Panc1 (cell line): ENCODE data around the gene UAP1L1. TPM values are rescaled to one million over a fixed set of nuclear protein-coding genes. Genes with fewer than 3 reads are reported as not detected.

ENCODE experiments used
- ATAC-seq: fragments of 200-7000 bp; cut with Tn5 transposase; 2 replicates; pipeline ENCODE4 v1.9.1; 2020; ENCODE audit warnings: mild to moderate bottlenecking, moderate library complexity
- BruUV-seq: library from RNA; stranded (reverse); fragments of 400-500 nt; replicated peaks from 2 replicates; lab custom pipeline; 2021; lab: Mats Ljungman, UMichigan
- CTCF ChIA-PET: fragments of 300-600 bp; sonication (Branson Sonifier 250); formaldehyde crosslinking; loops from one replicate; lab custom pipeline; 2022; ENCODE audit warnings: antibody characterized with exemption; lab: Charles Lee
- POLR2A ChIA-PET: fragments of 300-600 bp; sonication (Branson Sonifier 250); formaldehyde crosslinking; loops from one replicate; lab custom pipeline; 2022; ENCODE audit warnings: antibody characterized with exemption; lab: Charles Lee
- DNase-seq: peaks from one replicate; pipeline ENCODE4 v3.0.0-alpha.2; 2010; ENCODE audit warnings: low read depth, low spot score
- H3K27ac ChIP-seq: 2 replicates; pipeline ENCODE4 v1.5.1; 2011; ENCODE audit warnings: mild to moderate bottlenecking, low read length, inconsistent platforms
- H3K27me3 ChIP-seq: fragments of 200-500 bp; sonication (Bioruptor generic); 2 replicates; pipeline ENCODE4 v1.6.0; 2014; ENCODE audit warnings: low read length, inconsistent platforms; ENCODE audit not compliant: control insufficient read depth, insufficient read depth
- H3K36me3 ChIP-seq: fragments of 200-500 bp; sonication (Bioruptor generic); 2 replicates; pipeline ENCODE4 v1.5.1; 2014; ENCODE audit warnings: inconsistent platforms, mild to moderate bottlenecking, low read length, moderate library complexity; ENCODE audit not compliant: control insufficient read depth, insufficient read depth
- H3K4me1 ChIP-seq: 2 replicates; pipeline ENCODE4 v1.5.1; 2011; ENCODE audit warnings: inconsistent platforms, mild to moderate bottlenecking, low read length, moderate library complexity; ENCODE audit not compliant: control insufficient read depth, insufficient read depth
- H3K4me3 ChIP-seq, 2 experiments: 2 replicates each; pipeline ENCODE4 v1.5.1; 2011 to 2012; ENCODE audit warnings: low read depth in 2 of 2, low read length in 2 of 2, mild to moderate bottlenecking in 2 of 2, inconsistent platforms in 1 of 2, moderate library complexity in 1 of 2
- H3K9me3 ChIP-seq: fragments of 200-500 bp; sonication (Bioruptor generic); 2 replicates; pipeline ENCODE4 v1.5.1; 2014; ENCODE audit warnings: low read depth, mild to moderate bottlenecking, inconsistent platforms, low read length, moderate library complexity; ENCODE audit not compliant: control insufficient read depth, insufficient read depth
- POLR2AphosphoS5 ChIP-seq: IDR thresholded peaks from 2 replicates; pipeline ENCODE4 v1.6.1; 2012; ENCODE audit warnings: mild to moderate bottlenecking, low read depth, low read length, moderate library complexity
- REST ChIP-seq, 2 experiments: IDR thresholded peaks; 2 replicates each; pipeline ENCODE4 v1.6.1; 2011 to 2012; ENCODE audit warnings: low read depth in 2 of 2, control low read depth in 1 of 2, low read length in 1 of 2, mild to moderate bottlenecking in 1 of 2, moderate library complexity in 1 of 2; ENCODE audit not compliant: insufficient read depth in 1 of 2
- SIN3A ChIP-seq: IDR thresholded peaks from 2 replicates; pipeline ENCODE4 v1.6.1; 2012; ENCODE audit warnings: low read depth, mild to moderate bottlenecking, low read length, moderate library complexity, borderline replicate concordance; ENCODE audit not compliant: insufficient read depth
- TCF7L2 ChIP-seq: IDR thresholded peaks from 2 replicates; pipeline ENCODE4 v1.6.1; 2011; ENCODE audit warnings: mild to moderate bottlenecking, low read depth, low read length, inconsistent platforms
- in situ Hi-C: cut with HindIII; loops from 2 replicates; pipeline ENCODE4 v1.10.0; 2016; ENCODE audit warnings: low sequenced_read_pairs, low pct_unique_long_range_greater_than_20kb
- intact Hi-C: fragments of 100-400 bp; cut with micrococcal nuclease; formaldehyde crosslinking; loops from one replicate; pipeline ENCODE4 v1.10.0; 2022; ENCODE audit not compliant: unreplicated experiment
- total RNA-seq: library from RNA; stranded (reverse); gene quantifications from one replicate; pipeline ENCODE4 v1.2.1, GENCODE V29; 2021; ENCODE audit not compliant: unreplicated experiment
- TF ChIP-seq, protein P1 (sequence below): fragments of 450-650 bp; IDR thresholded peaks from 2 replicates; pipeline ENCODE4 v1.5.1; 2017; ENCODE audit warnings: mild to moderate bottlenecking

Gene UAP1L1
- total RNA-seq, 1 experiment from 2014 or later, result 23.1 TPM

DNA sequence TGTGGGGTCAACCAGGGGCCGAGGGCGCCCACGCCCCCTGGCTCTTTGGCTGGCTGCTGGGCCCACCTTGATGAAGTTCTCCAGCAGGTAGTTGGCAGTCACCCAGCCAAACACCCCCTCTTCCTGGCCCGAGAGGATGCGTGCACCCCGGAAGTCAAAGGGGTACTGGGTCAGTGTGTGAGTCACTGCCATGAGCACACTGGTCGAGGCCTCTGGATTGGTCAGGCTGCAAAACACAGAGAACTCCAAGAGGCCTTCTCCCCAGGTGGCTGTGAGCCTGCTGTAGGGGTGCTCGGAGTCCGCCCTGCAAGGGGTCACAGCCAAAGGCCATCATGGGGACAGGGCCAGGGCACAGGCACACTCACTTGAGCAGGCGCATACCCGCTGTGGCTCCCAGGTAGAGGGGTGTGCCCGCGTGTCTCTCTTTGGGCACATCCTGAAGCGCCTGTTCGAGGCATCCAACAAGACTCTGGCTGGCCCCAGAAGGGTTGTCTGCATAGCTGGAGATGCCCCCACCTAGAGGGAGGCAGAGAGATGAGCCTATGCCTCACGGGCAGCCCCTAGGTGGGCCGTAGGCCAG lies 26.1 kb upstream of the UAP1L1 start:
- no peaks in the 10 kb centered on the region for H3K36me3 ChIP-seq
- no peak overlapping the region for H3K27ac ChIP-seq
- H3K4me3 ChIP-seq, result no peak overlapping the region
- TF ChIP-seq POLR2AphosphoS5, result no peak
- TF ChIP-seq, protein P1, sequence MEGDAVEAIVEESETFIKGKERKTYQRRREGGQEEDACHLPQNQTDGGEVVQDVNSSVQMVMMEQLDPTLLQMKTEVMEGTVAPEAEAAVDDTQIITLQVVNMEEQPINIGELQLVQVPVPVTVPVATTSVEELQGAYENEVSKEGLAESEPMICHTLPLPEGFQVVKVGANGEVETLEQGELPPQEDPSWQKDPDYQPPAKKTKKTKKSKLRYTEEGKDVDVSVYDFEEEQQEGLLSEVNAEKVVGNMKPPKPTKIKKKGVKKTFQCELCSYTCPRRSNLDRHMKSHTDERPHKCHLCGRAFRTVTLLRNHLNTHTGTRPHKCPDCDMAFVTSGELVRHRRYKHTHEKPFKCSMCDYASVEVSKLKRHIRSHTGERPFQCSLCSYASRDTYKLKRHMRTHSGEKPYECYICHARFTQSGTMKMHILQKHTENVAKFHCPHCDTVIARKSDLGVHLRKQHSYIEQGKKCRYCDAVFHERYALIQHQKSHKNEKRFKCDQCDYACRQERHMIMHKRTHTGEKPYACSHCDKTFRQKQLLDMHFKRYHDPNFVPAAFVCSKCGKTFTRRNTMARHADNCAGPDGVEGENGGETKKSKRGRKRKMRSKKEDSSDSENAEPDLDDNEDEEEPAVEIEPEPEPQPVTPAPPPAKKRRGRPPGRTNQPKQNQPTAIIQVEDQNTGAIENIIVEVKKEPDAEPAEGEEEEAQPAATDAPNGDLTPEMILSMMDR, result no peak
- no peak for TF ChIP-seq TCF7L2
- TF ChIP-seq REST (IDR thresholded peaks at IDR 0.05; ENCODE audit: insufficient read depth in 1 of 2, low read depth in 2 of 2, low read length in 1 of 2), result no peak
- no peak for TF ChIP-seq SIN3A
- no peaks in the 10 kb centered on the region for H3K27me3 ChIP-seq
- no peak for DNase-seq
- no TSS peak for BruUV-seq
- H3K9me3 ChIP-seq, result no peaks in the 10 kb centered on the region
- H3K4me1 ChIP-seq, result peaks cover 2% of the 10 kb centered on the region; the same call in 1 of the 2 replicates
- intact Hi-C loops, result no loop called here
- ChIA-PET POLR2A (no interaction called here), CTCF (no interaction called here)
- no peak for ATAC-seq
- in situ Hi-C loops, result no loop called here

DNA sequence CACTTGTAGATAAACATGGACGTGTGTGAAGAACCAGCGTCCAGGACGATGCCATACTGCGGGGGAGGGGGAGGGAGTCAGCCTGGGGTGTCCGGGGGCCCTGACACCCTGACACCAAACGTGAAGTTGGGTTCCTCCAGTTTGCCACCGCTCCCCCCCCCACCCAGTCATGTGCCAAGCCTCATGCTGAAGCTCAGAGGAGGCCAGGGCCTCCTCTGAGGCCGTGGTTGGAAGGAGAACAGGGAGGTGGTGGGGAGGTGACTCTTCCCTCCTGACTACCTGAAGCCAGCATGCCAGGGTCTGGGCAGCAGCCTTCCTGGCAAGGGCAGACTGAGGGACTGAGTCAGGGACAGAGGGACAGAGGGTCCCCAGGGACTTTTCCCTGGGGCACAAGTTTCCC lies 25.0 kb upstream of the UAP1L1 start:
- no peaks in the 10 kb centered on the region for H3K36me3 ChIP-seq
- ChIA-PET POLR2A (no interaction called here), CTCF (no interaction called here)
- intact Hi-C loops, result no loop called here
- H3K27me3 ChIP-seq, result no peaks in the 10 kb centered on the region
- ATAC-seq (no peak), DNase-seq (no peak)
- TF ChIP-seq, protein P1, result no peak
- TF ChIP-seq REST (IDR thresholded peaks at IDR 0.05; ENCODE audit: insufficient read depth in 1 of 2, low read depth in 2 of 2, low read length in 1 of 2) (no peak), TCF7L2 (no peak), SIN3A (no peak), POLR2AphosphoS5 (no peak)
- no peak overlapping the region for H3K27ac ChIP-seq
- no peak overlapping the region for H3K4me3 ChIP-seq
- no peaks in the 10 kb centered on the region for H3K9me3 ChIP-seq
- BruUV-seq, result no TSS peak
- H3K4me1 ChIP-seq, result peaks cover 2% of the 10 kb centered on the region; the same call in 1 of the 2 replicates
- in situ Hi-C loops, result no loop called here
